Measurements from ENCODE around the gene NMNAT1. TPM values are rescaled to one million over a fixed set of nuclear protein-coding genes. Genes with fewer than 3 reads are reported as not detected.

The NMNAT1 gene
- total and polyA plus RNA-seq, 2 experiments from 2014 or later = 6.8 to 10.2 TPM

- Histone ChIP-seq H3K4me1 (ENCODE audit: insufficient read depth) (peaks cover 13% of the 10 kb centered on the region), H3K27me3 (no peaks in the 10 kb centered on the region), H3K4me2 (no peak overlapping the region), H3K36me3 (replicated peaks; ENCODE audit: insufficient read depth, low read depth) (no peaks in the 10 kb centered on the region), H2AFZ (no peak overlapping the region), H3K79me2 (no peaks in the 10 kb centered on the region), H3K9me2 (replicated peaks; ENCODE audit: insufficient read depth) (no peaks in the 10 kb centered on the region), H3K4me3 (no peak overlapping the region), H3K9me3 (ENCODE audit: low read depth) (no peaks in the 10 kb centered on the region), H3K27ac (no peak overlapping the region), H4K20me1 (ENCODE audit: insufficient read depth, poor library complexity, severe bottlenecking) (no peaks in the 10 kb centered on the region)
- 92% methylated on average over 1 of the region's 1 CpG for WGBS (ENCODE audit: low lambda C conversion rate, missing lambda C conversion rate)
- TF ChIP-seq EZH2 (IDR thresholded peaks at IDR 0.05; ENCODE audit: borderline replicate concordance) = no peak
- no peak for DNase-seq (ENCODE audit: low spot score)
Observed at GRCh38 chr1:9917901-9918300, 25.4 kb upstream of the NMNAT1 start.

GRCh38 chr1:9920606-9921005 is 22.7 kb upstream of the NMNAT1 start:
- H3K4me1 ChIP-seq (ENCODE audit: insufficient read depth) = peaks cover 7% of the 10 kb centered on the region
- H3K9me3 ChIP-seq (ENCODE audit: low read depth) = no peaks in the 10 kb centered on the region
- H2AFZ ChIP-seq = no peak overlapping the region
- no peaks in the 10 kb centered on the region for H4K20me1 ChIP-seq (ENCODE audit: insufficient read depth, poor library complexity, severe bottlenecking)
- H3K4me2 ChIP-seq = no peak overlapping the region
- H3K79me2 ChIP-seq = no peaks in the 10 kb centered on the region
- DNase-seq (ENCODE audit: low spot score) = no peak
- H3K27ac ChIP-seq = no peak overlapping the region
- H3K36me3 ChIP-seq (replicated peaks; ENCODE audit: insufficient read depth, low read depth) = no peaks in the 10 kb centered on the region
- TF ChIP-seq CTCF (IDR thresholded peaks at IDR 0.05; ENCODE audit: poor library complexity) = no peak
- no peak for TF ChIP-seq EZH2phosphoT487 (IDR thresholded peaks at IDR 0.05; ENCODE audit: low read depth, severe bottlenecking, unreplicated experiment)
- TF ChIP-seq EZH2 (IDR thresholded peaks at IDR 0.05; ENCODE audit: borderline replicate concordance) = no peak
- no peaks in the 10 kb centered on the region for H3K27me3 ChIP-seq
- WGBS (ENCODE audit: low lambda C conversion rate, missing lambda C conversion rate) = 92% methylated on average over 5 of the region's 5 CpGs
- no peak overlapping the region for H3K4me3 ChIP-seq
- H3K9me2 ChIP-seq (replicated peaks; ENCODE audit: insufficient read depth) = no peaks in the 10 kb centered on the region

- Histone ChIP-seq H4K20me1 (ENCODE audit: insufficient read depth, poor library complexity, severe bottlenecking) (no peaks in the 10 kb centered on the region), H2AFZ (no peak overlapping the region), H3K4me1 (ENCODE audit: insufficient read depth) (peaks cover 7% of the 10 kb centered on the region), H3K4me2 (no peak overlapping the region), H3K27me3 (no peaks in the 10 kb centered on the region), H3K79me2 (no peaks in the 10 kb centered on the region), H3K9me3 (ENCODE audit: low read depth) (no peaks in the 10 kb centered on the region), H3K36me3 (replicated peaks; ENCODE audit: insufficient read depth, low read depth) (no peaks in the 10 kb centered on the region), H3K27ac (no peak overlapping the region), H3K9me2 (replicated peaks; ENCODE audit: insufficient read depth) (no peaks in the 10 kb centered on the region), H3K4me3 (no peak overlapping the region)
- 48% methylated on average over 5 of the region's 5 CpGs for WGBS (ENCODE audit: low lambda C conversion rate, missing lambda C conversion rate)
- no peak for DNase-seq (ENCODE audit: low spot score)
- TF ChIP-seq EZH2 (IDR thresholded peaks at IDR 0.05; ENCODE audit: borderline replicate concordance) (no peak), CTCF (IDR thresholded peaks at IDR 0.05; ENCODE audit: poor library complexity) (no peak), EZH2phosphoT487 (IDR thresholded peaks at IDR 0.05; ENCODE audit: low read depth, severe bottlenecking, unreplicated experiment) (no peak)
Observed at GRCh38 chr1:9922342-9922741, 20.9 kb upstream of the NMNAT1 start.

DNA sequence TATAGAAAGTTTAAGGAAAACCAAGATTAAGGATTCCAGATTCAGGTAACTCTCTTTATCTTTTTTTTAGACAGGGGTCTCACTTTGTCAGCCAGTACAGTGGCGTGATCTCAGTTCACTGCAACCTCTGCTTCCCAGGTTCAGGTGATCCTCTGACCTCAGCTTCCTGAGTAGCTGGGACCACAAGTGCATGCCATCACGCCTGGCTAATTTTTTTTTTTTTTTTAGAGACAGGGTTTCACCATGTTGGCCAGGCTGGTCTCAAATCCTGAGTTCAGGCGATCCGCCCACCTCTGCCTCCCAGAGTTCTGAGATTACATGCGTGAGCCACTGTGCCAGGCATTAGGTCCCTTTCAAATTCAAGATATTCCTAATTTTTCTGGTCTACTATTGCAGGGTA is 16.0 kb upstream of the NMNAT1 start:
- Histone ChIP-seq H3K4me1 (ENCODE audit: insufficient read depth) (peaks cover 3% of the 10 kb centered on the region), H3K4me3 (no peak overlapping the region), H3K27ac (no peak overlapping the region), H3K9me2 (replicated peaks; ENCODE audit: insufficient read depth) (no peaks in the 10 kb centered on the region), H3K36me3 (replicated peaks; ENCODE audit: insufficient read depth, low read depth) (no peaks in the 10 kb centered on the region), H3K9me3 (ENCODE audit: low read depth) (no peaks in the 10 kb centered on the region), H4K20me1 (ENCODE audit: insufficient read depth, poor library complexity, severe bottlenecking) (no peaks in the 10 kb centered on the region), H3K4me2 (no peak overlapping the region), H2AFZ (no peak overlapping the region), H3K27me3 (no peaks in the 10 kb centered on the region), H3K79me2 (no peaks in the 10 kb centered on the region)
- no peak for DNase-seq (ENCODE audit: low spot score)
- WGBS (ENCODE audit: low lambda C conversion rate, missing lambda C conversion rate) = 93% methylated on average over 5 of the region's 5 CpGs
- no peak for TF ChIP-seq CTCF (IDR thresholded peaks at IDR 0.05; ENCODE audit: poor library complexity)
- TF ChIP-seq EZH2 (IDR thresholded peaks at IDR 0.05; ENCODE audit: borderline replicate concordance) = no peak
- TF ChIP-seq EZH2phosphoT487 (IDR thresholded peaks at IDR 0.05; ENCODE audit: low read depth, severe bottlenecking, unreplicated experiment) = no peak
